ENCODE results near the gene SEMA6A. TPM values are rescaled to one million over a fixed set of nuclear protein-coding genes. Genes with fewer than 3 reads are reported as not detected.
A peak's percentile ranks its signal among the peaks of the same experiment; 100 is the strongest.

Gene SEMA6A
- total RNA-seq, 6 experiments from 2014 or later, result 4.5 to 12.0 (median 8.4) TPM

- no peak for TF ChIP-seq POLR2A (IDR thresholded peaks at IDR 0.05)
- no peak for TF ChIP-seq CTCF (IDR thresholded peaks at IDR 0.05)
- DNase-seq (no peak), ATAC-seq (no peak)
- Histone ChIP-seq H3K4me1 (peaks cover 0 to 20% (median 4%) of the 10 kb centered on the region in 4 donors), H3K27me3 (no peaks in the 10 kb centered on the region), H3K9me3 (no peaks in the 10 kb centered on the region), H3K27ac (no peak overlapping the region), H3K4me3 (no peak overlapping the region), H3K36me3 (no peaks in the 10 kb centered on the region)
- intact Hi-C loops (cut with DNase I), result no loop called here
- 83% methylated on average over 2 of the region's 5 CpGs for WGBS (ENCODE audit: insufficient coverage, low coverage, low lambda C conversion rate, missing lambda C conversion rate)
Observed at GRCh38 chr5:116531117-116531516, 43.5 kb downstream of the SEMA6A start.

GRCh38 chr5:116530276-116530675 lies 44.3 kb downstream of the SEMA6A start:
- Histone ChIP-seq H3K4me3 (no peak overlapping the region), H3K4me1 (peaks cover 0 to 23% (median 4%) of the 10 kb centered on the region in 4 donors), H3K27ac (no peak overlapping the region), H3K36me3 (no peaks in the 10 kb centered on the region), H3K9me3 (no peaks in the 10 kb centered on the region), H3K27me3 (no peaks in the 10 kb centered on the region)
- intact Hi-C loops (cut with DNase I), result no loop called here
- no peak for ATAC-seq
- 71% methylated on average over 4 of the region's 4 CpGs for WGBS (ENCODE audit: insufficient coverage, low coverage, low lambda C conversion rate, missing lambda C conversion rate)
- no peak for TF ChIP-seq CTCF (IDR thresholded peaks at IDR 0.05)
- no peak for TF ChIP-seq POLR2A (IDR thresholded peaks at IDR 0.05)
- no peak for DNase-seq

- intact Hi-C loops (cut with DNase I), result no loop called here
Observed at GRCh38 chr5:116529615-116530014, 45.0 kb downstream of the SEMA6A start.

GRCh38 chr5:116528519-116529234 lies 45.9 kb downstream of the SEMA6A start:
- intact Hi-C loops (cut with DNase I), result no loop called here
- no peak overlapping the region for H3K27ac ChIP-seq
- H3K4me3 ChIP-seq, result no peak overlapping the region
- DNase-seq (no peak), ATAC-seq (peak in 3 of 4 donors; percentile 35 to 39 (median 37))
- no peaks in the 10 kb centered on the region for H3K9me3 ChIP-seq
- H3K27me3 ChIP-seq, result no peaks in the 10 kb centered on the region
- peaks cover 0 to 23% (median 4%) of the 10 kb centered on the region in 4 donors for H3K4me1 ChIP-seq
- 20% methylated on average over 6 of the region's 7 CpGs for WGBS (ENCODE audit: insufficient coverage, low coverage, low lambda C conversion rate, missing lambda C conversion rate)
- TF ChIP-seq POLR2A (IDR thresholded peaks at IDR 0.05) (no peak), CTCF (IDR thresholded peaks at IDR 0.05) (no peak)
- no peaks in the 10 kb centered on the region for H3K36me3 ChIP-seq

More at GRCh38 chr5:116529615-116530014, 45.0 kb downstream of the SEMA6A start:
- Histone ChIP-seq H3K9me3 (no peaks in the 10 kb centered on the region), H3K36me3 (no peaks in the 10 kb centered on the region), H3K4me1 (peaks cover 0 to 23% (median 4%) of the 10 kb centered on the region in 4 donors), H3K4me3 (no peak overlapping the region), H3K27me3 (no peaks in the 10 kb centered on the region), H3K27ac (no peak overlapping the region)
- WGBS (ENCODE audit: insufficient coverage, low coverage, low lambda C conversion rate, missing lambda C conversion rate), result 75% methylated on average over 4 of the region's 4 CpGs
- no peak for DNase-seq
- TF ChIP-seq CTCF (IDR thresholded peaks at IDR 0.05), result no peak
- no peak for ATAC-seq

Data from right lobe of liver (tissue), 6 donors.